Omental fat pad (tissue), 4 donors: ENCODE data around the gene SH3GL2. TPM values are rescaled to one million over a fixed set of nuclear protein-coding genes. Genes with fewer than 3 reads are reported as not detected.

Experiments used
- ATAC-seq: fragments of 150-250 bp; one replicate; pipeline ENCODE4 v1.9.1; 2016; ENCODE audit warnings: mild to moderate bottlenecking, moderate library complexity; ENCODE audit not compliant: low FRiP score
- DNase-seq: peaks from one replicate; pipeline ENCODE4 v3.0.0-alpha.2; 2019; ENCODE audit warnings: low spot score
- CTCF ChIP-seq, 3 donors: fragments of 450-650 bp; IDR thresholded peaks; one replicate each; pipeline ENCODE4 v1.5.1; 2016 to 2017; ENCODE audit warnings: antibody characterized with exemption in 3 of 3, mild to moderate bottlenecking in 3 of 3, moderate library complexity in 2 of 3
- total RNA-seq, 4 donors: library from RNA; depleted of rRNA; stranded (reverse); fragments of >200 nt; gene quantifications; one replicate each; pipeline ENCODE4 v1.1.0, GENCODE V29; 2016

SH3GL2 gene
- total RNA-seq, 4 donors from 2014 or later, result 0.24 to 0.56 TPM; not detected in 2

DNA sequence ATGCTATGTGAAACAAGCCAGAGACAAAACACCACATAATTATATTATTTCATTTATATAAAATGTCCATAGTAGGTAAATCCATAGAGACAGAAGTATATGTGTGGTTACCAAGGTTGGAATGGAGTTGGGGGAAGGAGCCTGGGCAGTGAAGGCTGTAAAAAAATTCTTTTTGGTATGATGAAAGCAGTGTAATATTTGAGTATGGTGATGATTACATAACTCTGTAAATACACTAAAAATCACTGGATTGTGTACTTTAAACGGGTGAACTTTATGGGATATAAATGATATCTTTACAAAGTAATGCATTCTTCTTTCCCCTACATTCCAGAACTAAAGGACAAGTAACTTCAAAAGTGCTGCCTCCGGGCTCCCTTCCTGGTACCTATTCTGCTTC, 155.8 kb downstream of the SH3GL2 start:
- no peak for TF ChIP-seq CTCF (IDR thresholded peaks at IDR 0.05)
- ATAC-seq, result no peak
- no peak for DNase-seq

- no peak for ATAC-seq
- DNase-seq, result no peak
- no peak for TF ChIP-seq CTCF (IDR thresholded peaks at IDR 0.05)
Observed at GRCh38 chr9:17735859-17736258, 157.0 kb downstream of the SH3GL2 start.

- no peak for ATAC-seq
- no peak for TF ChIP-seq CTCF (IDR thresholded peaks at IDR 0.05)
Observed at GRCh38 chr9:17739022-17739421, 160.2 kb downstream of the SH3GL2 start.

GRCh38 chr9:17739736-17740135, 160.9 kb downstream of the SH3GL2 start:
- no peak for ATAC-seq
- DNase-seq, result no peak
- TF ChIP-seq CTCF (IDR thresholded peaks at IDR 0.05), result no peak

More at GRCh38 chr9:17739022-17739421, 160.2 kb downstream of the SH3GL2 start:
- DNase-seq, result no peak

- TF ChIP-seq CTCF (IDR thresholded peaks at IDR 0.05), result no peak
- ATAC-seq, result no peak
- DNase-seq, result no peak
Observed at GRCh38 chr9:17742067-17742466, 163.2 kb downstream of the SH3GL2 start.

- ATAC-seq (no peak), DNase-seq (no peak)
- TF ChIP-seq CTCF (IDR thresholded peaks at IDR 0.05), result no peak
Observed at GRCh38 chr9:17744786-17745185, 165.9 kb downstream of the SH3GL2 start.

DNA sequence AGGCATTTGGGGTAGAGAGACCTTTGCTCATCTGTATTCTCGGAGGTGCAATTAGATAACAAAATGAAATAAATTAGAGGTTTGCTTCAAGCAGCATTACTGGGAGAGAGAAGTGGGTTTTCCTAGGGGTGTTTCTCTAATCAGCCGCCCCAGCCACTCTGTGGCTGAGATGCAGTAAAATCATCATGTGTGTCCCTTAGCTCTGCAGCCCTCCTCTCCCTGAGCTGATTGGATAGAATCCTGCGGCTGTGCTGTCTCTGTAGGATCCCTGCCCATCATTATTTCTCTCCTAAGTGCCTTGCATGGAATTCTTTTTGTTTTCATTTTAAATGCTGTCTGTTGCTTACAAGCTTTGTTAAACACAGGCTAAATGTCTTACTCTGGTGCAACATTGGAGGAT, 171.4 kb downstream of the SH3GL2 start:
- no peak for TF ChIP-seq CTCF (IDR thresholded peaks at IDR 0.05)
- DNase-seq (no peak), ATAC-seq (no peak)
